Stimulated activated CD4-positive, alpha-beta T cell treated with anti-CD3 and anti-CD28 coated beads, Interleukin-4, amount 100 ng/mL, for 24 hours (primary cell): ENCODE data around the gene CCDC122.
"Not testable (repeated sequence)": the region's sequence is repeated elsewhere in the genome, so short reads cannot be mapped to it uniquely, and the experiment has no call there.

ENCODE experiments used
- DNase-seq: peaks from one replicate; pipeline ENCODE4 v3.0.0-alpha.2; 2020

Gene CCDC122

DNA sequence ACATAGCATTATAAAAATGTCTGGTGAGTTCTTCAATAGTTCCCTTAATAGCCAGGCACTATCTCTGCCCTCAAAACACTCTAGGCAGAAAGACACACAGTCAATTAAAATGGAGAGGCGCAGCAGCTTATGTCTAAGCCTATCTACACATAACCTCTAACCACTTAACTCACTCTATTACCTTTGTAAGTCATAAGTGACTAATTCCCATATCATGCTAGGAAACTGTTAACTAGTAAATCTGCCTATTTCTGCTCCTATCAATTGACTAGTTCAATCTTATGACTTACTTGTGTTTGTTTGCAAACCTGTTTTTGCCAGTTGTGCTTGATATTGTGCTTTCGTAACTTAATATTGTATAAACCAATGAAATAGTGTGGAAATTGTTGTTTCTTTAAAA lies 3.2 kb downstream of the CCDC122 start:
- DNase-seq, result no peak

GRCh38 chr13:43874504-43875092 lies 4.9 kb downstream of the CCDC122 start:
- no peak for DNase-seq

DNA sequence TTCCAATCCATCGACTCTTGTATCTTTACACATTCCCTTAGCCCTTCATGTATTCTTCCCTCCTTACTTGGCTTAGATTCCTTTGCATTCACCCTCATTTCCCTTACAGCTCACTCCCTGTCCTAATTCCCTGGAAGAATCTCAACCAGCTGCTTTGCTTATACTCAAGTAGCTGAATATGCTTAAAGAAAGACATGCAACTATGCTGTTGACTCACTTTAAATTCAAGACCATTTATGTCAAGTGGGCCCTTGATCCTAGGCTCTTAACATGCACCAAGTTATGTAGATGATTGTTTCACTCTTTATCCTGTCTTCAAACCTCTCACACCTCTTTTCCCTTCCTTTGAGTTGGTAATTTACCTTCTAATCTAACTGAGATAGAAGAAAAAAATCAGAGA lies 7.4 kb downstream of the CCDC122 start:
- no peak for DNase-seq

- no peak for DNase-seq
These were observed 13.6 kb downstream of the CCDC122 start for GRCh38 chr13:43865892-43866291.

- no peak for DNase-seq
These were observed 14.6 kb downstream of the CCDC122 start for GRCh38 chr13:43864921-43865320.

- DNase-seq, result no peak
These were observed 17.7 kb downstream of the CCDC122 start for GRCh38 chr13:43861863-43862262.

DNA sequence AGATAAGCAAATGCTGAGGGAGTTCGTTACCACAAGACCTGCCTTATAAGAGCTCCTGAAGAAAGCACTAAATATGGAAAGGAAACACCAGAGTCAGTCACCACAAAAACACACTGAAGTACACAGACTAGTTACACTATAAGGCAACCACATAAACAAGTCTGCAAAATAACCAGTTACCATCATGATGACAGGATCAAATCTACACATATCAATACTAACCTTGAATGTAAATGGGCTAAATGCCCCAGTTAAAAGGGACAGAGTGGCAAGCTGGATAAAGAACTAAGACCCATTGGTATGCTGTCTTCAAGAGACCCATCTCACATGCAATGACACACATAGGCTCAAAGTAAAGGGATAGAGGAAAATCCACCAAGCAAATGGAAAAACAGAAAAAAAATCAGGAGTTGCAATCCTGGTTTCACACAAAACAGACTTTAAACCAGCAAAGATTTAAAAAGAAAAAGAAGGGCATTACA lies 26.6 kb downstream of the CCDC122 start:
- no peak for DNase-seq

DNA sequence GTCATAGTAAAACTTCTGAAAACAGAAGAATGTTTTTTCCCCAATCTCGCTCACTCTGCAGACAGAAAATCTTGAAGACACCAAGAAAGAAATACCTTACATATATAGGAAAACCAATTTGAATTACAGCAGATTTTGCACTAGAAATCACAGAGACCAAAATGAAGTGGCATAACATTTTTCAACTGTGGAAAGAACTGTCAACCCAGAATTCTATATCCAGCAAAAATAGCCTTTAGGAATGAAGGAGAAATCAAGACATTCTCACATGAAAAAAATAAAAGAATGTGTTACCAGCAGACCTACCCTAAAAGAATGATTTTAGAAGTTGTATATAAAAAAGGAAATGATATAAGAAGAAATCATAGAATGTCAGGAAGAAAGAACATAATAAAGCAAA lies 28.7 kb downstream of the CCDC122 start:
- DNase-seq, result no peak

DNA sequence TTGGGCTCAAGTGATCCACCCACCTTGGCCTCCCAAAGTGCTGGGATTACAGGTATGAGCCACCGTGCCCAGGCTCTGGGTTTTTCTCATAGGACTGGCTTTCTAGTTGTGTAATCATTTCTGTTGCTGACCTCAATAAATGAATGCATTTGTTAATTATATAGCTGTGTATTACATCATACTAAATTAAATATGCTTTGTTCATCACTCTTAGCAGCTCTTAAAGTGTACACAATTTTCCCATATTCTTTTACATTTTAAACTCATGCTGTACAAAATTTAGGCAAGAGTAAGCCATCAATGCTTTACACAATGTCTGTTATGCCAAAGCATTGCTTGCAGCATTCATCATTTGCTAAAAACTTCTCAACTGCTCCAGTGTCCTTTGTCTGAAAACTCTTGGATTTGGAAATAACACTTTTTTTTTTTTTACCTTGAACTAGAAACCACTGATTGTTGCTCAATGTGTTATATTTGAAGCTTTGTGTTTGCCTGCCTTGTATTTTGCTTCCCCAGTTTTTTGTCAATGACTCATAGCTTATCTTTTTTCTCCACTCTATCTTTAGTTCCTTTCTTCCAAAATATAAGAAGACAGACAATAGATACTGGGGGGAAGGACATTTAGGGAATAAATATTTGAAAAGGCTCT lies 31.4 kb downstream of the CCDC122 start:
- DNase-seq, result no peak

DNA sequence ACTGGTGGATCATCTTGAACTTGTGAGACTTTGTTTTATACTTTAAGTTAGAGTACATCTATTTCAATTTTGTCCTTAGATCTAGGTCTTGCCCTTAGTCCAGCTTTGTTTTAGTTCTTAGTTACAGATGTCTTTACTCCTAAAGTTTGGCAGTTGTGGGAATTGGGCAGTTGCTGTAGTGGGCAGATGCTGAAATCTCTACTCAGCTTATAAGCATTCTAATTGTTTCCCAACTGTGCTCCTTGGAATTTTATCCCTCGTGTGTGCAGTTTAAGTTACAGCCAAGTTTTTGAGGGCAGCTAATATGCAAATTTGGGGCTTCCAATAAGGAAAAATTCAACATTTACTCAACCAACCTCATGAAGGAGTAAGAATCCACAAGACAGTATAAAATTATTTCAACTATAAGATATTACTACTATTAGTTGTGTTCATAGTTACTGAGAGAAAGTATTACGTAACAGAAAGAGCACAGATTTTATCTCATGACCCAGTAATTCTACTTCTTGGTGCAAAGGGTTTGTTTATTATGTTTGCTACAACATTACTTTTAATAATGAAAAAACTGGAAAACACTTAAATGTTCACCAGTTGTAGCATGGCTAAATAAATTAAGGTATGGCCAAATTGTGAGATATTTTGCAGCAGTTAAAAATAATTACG lies 32.9 kb downstream of the CCDC122 start:
- DNase-seq, result no peak

DNA sequence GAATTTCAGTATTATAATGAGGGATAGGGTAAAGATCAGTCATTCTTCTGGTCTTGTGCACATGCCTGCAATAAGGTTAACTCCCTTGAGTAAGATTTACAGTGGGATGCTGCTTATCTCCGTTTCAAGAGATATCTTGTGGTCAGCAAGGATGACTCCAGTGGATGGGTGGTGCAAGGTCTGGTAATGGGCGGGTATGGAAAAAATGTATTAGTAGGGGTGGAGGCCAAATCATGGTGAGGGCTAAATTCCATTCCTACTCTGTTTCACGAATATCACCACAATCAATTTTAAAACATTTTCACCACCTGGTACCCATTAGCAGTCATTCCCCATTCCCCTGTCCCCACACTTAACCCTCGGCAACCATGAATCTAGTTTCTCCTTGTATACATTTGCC lies 40.6 kb downstream of the CCDC122 start:
- no peak for DNase-seq

DNA sequence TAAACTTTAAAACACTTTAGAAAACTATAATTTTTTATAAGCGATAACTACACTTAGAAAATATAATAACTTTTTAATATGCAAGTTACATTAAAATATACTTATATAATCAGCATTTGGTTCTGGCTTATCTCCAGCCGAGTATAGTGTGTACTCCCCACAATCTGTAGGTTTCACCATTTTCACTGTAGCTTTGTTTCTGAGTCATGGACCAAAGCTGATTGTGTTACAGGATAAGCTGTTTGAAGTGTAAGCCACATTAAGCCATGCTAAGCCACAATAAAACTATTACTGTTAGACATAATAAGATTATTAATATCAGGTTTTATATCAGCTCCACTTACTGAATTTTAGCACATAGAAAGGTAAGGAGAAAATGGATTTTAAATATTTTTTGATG lies 43.8 kb downstream of the CCDC122 start:
- no peak for DNase-seq

DNA sequence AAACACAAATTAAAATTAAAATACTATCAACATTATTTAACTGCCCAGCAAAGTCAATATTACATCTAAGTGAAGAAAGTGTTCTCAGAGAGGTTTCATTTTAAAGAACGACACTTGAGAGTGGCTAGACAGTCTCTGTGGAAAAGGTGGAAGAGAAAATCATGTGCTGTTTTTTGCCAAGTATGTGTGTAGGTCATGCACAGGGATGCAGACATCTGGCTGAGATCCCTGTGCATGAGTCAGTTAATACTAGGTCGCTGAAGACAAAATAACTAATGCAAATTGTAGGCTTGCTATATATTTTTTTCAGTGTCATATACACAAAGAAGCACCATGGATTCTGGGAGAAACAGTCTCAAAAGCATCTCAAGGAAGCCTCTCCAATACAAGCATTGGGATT lies 48.5 kb downstream of the CCDC122 start:
- no peak for DNase-seq

DNA sequence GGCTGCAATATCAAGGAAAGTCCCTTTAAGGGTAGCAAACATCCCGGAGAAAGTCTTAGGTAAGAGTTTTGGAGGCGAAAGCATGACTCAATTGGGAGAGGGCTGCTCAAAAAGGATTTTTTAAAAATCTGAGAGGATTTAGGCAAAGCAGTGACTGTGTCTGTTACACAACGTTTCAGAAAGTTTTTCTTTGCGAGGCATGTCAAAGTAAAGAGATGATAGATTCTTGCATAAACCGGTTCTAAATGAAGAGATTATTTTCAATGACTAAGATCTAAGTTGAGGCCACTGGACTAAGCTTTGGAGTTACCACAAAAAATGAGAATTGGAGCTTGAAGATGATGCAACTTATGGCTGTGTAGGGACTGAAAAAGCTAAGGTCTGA lies 49.1 kb downstream of the CCDC122 start:
- DNase-seq, result no peak

- not testable (repeated sequence) for DNase-seq
These were observed 54.9 kb downstream of the CCDC122 start for GRCh38 chr13:43824656-43825055.

- no peak for DNase-seq
These were observed 56.6 kb downstream of the CCDC122 start for GRCh38 chr13:43822969-43823368.

DNA sequence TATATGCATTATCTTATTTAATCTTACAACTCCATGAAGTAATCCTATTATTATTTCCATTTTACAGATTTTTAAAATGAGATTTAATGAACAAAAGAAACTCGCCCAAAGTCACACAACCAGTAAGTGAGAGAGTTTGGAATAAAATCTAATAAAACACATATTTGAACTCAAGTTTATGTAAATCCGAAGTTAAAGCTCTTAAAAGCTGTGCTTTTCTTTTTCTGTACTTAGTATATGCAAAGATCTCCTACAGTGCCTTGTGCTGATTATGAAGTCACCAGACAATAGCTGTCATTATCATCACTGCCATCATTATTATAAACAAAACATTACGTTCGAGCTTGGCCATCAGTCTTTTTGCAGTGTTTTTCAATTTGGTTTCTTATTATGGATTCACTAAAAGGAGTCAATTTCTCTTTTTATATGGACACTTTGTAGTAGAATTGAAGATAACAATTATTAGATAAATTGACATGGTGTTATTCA lies 63.1 kb downstream of the CCDC122 start:
- DNase-seq, result no peak

DNA sequence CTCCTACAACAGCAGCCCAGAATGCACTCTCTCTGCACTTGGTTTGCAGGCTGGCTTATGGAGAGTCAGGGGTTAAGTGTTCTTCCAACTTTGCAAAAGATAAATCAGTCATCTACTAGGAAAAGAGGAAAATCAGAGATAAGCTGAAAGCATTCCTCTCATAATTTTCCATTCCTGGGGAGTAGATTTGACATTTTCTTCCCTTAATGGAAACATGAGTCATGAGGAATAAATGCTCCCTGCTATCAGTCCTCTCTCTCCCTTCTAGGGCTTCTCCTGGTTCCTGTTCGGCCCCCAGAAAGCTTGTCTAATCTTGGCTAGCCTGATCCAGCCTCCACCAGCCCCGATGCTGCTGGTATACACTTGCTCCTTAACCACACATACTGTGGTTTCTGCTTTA lies 64.3 kb downstream of the CCDC122 start:
- no peak for DNase-seq

GRCh38 chr13:43808676-43809075 lies 70.9 kb downstream of the CCDC122 start:
- no peak for DNase-seq

DNA sequence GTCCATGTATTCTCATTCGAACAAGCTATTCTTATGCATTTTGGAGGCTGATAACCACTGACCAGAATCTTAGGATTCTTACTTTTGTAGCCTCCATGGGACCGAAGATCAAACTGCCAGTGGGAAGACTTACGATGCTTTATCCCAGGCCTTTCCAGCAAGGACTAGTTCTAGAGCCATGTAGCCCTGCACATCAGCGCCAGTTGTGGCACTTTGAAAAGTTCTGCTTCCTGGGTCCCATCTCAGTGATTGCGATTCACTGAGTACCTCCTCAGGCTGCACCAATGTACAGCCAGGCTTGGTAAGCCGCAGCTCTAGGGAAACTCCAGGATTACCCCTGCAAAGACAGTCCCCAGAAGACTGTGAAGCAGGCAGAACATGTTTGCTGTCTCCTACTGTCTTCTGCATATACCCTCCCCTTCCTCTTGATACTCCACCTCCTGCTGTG lies 73.8 kb downstream of the CCDC122 start:
- no peak for DNase-seq

DNA sequence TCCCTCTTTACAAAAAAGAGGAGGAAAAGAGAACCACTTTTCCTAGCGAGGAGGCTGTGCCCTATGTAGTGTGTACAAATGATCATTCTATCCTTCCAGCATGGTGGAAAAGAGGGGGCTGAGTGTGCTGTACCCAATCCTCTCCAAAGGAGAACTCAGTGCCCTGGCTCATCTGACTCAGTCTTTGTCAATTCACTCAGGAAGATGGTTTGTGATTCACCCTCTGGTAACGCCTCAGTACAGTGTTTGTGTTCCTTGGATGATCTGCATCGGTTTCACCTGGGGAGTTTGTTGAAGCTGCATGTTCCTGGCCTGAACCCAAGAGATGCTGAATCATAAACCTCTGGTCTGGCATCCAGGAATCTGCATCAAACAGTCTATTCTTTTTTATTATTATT lies 74.5 kb downstream of the CCDC122 start:
- DNase-seq, result peak; percentile 38

- peak; percentile 24 for DNase-seq
These were observed 75.0 kb downstream of the CCDC122 start for GRCh38 chr13:43804461-43805070.

GRCh38 chr13:43802511-43802910 lies 77.0 kb downstream of the CCDC122 start:
- DNase-seq, result no peak

DNA sequence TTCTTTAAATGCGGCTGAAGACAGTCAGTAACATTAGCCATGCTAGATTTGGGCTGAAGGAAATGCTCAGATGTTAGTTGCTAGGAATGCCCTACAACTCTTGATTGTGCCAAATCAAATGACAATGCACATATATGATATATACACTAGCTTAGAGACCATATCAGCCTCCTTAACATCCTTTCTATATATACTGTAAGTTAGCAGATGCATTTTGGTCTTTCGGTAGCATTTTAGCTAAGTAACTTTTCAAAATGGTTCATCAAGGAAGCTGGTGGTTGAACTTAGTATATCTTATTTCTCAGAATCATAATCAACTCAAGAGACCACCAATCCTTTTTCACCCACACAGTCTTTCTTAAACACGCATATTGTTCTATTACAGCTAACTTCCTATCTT lies 78.7 kb downstream of the CCDC122 start:
- DNase-seq, result no peak
